Muscle of leg (tissue), 11 donors: ENCODE measurements around the gene STYX. TPM values are rescaled to one million over a fixed set of nuclear protein-coding genes. Genes with fewer than 3 reads are reported as not detected.

ENCODE experiments used
- DNase-seq: peaks from one replicate; pipeline ENCODE4 v3.0.0; 2013
- H3K27ac ChIP-seq: one replicate; pipeline ENCODE4 v1.5.1; 2013; ENCODE audit warnings: mild to moderate bottlenecking, low read length, control low read depth
- H3K27me3 ChIP-seq: one replicate; pipeline ENCODE4 v1.6.1; 2013; ENCODE audit warnings: low read length; ENCODE audit not compliant: control insufficient read depth, insufficient read depth
- H3K36me3 ChIP-seq: one replicate; pipeline ENCODE4 v1.6.1; 2013; ENCODE audit warnings: low read length; ENCODE audit not compliant: control insufficient read depth, insufficient read depth
- H3K4me1 ChIP-seq: one replicate; pipeline ENCODE4 v1.6.1; 2013; ENCODE audit warnings: low read length; ENCODE audit not compliant: control insufficient read depth, insufficient read depth
- H3K4me3 ChIP-seq: one replicate; pipeline ENCODE4 v1.5.1; 2013; ENCODE audit warnings: low read length, control low read depth
- H3K9me3 ChIP-seq: replicated peaks from 2 replicates; pipeline ENCODE4 v1.6.1; 2013; ENCODE audit warnings: low read depth, low read length; ENCODE audit not compliant: control insufficient read depth
- WGBS: methylation state at CpG from one replicate; pipeline ENCODE4 v1.1.5; 2013; ENCODE audit warnings: missing lambda C conversion rate; ENCODE audit not compliant: insufficient coverage; 5-methylcytosine and 5-hydroxymethylcytosine counted together
- polyA plus RNA-seq, 8 donors: library from polyadenylated mRNA; unstranded; fragments of 120-200 nt; gene quantifications; one replicate each; pipeline versions ENCODE4 v1.2.1 to v1.2.3, GENCODE V29; 2013; ENCODE audit warnings: inconsistent platforms in 1 of 8, low replicate concordance in 1 of 8; ENCODE audit not compliant: insufficient read length in 8 of 8, insufficient read depth in 1 of 8
- total RNA-seq: library from RNA; stranded (reverse); fragments of 120-200 nt; gene quantifications from one replicate; pipeline ENCODE4 v1.2.4, GENCODE V29; 2013

The STYX gene
- total and polyA plus RNA-seq, 9 donors: 9.1 to 16.6 (median 12.2) TPM

GRCh38 chr14:52781629-52782028 lies 51.7 kb downstream of the STYX start:
- no CpG with 5 or more reads among the region's 1 CpG for WGBS
- no peak for DNase-seq

GRCh38 chr14:52783206-52783605 lies 53.2 kb downstream of the STYX start:
- Histone ChIP-seq H3K27me3 (no peaks in the 10 kb centered on the region), H3K36me3 (peaks cover 10% of the 10 kb centered on the region), H3K9me3 (no peaks in the 10 kb centered on the region), H3K4me1 (no peaks in the 10 kb centered on the region), H3K4me3 (no peak overlapping the region), H3K27ac (no peak overlapping the region)
- DNase-seq: no peak
- no CpG with 5 or more reads among the region's 1 CpG for WGBS

More at GRCh38 chr14:52781629-52782028, 51.7 kb downstream of the STYX start:
- H3K4me1 ChIP-seq: no peaks in the 10 kb centered on the region
- no peaks in the 10 kb centered on the region for H3K27me3 ChIP-seq
- H3K9me3 ChIP-seq: no peaks in the 10 kb centered on the region
- H3K4me3 ChIP-seq: no peak overlapping the region
- no peak overlapping the region for H3K27ac ChIP-seq
- peaks cover 10% of the 10 kb centered on the region for H3K36me3 ChIP-seq

GRCh38 chr14:52786887-52787286 lies 56.9 kb downstream of the STYX start:
- H3K36me3 ChIP-seq: no peaks in the 10 kb centered on the region
- no peaks in the 10 kb centered on the region for H3K9me3 ChIP-seq
- H3K4me1 ChIP-seq: peaks cover 11% of the 10 kb centered on the region
- H3K27me3 ChIP-seq: no peaks in the 10 kb centered on the region
- no peak for DNase-seq
- H3K4me3 ChIP-seq: no peak overlapping the region
- H3K27ac ChIP-seq: no peak overlapping the region

- Histone ChIP-seq H3K27ac (no peak overlapping the region), H3K9me3 (no peaks in the 10 kb centered on the region), H3K27me3 (no peaks in the 10 kb centered on the region), H3K36me3 (no peaks in the 10 kb centered on the region), H3K4me1 (peaks cover 14% of the 10 kb centered on the region), H3K4me3 (no peak overlapping the region)
- no peak for DNase-seq
- 67% methylated on average over 1 of the region's 2 CpGs for whole genome bisulfite sequencing
Observed at GRCh38 chr14:52789118-52789517, 59.2 kb downstream of the STYX start.

DNA sequence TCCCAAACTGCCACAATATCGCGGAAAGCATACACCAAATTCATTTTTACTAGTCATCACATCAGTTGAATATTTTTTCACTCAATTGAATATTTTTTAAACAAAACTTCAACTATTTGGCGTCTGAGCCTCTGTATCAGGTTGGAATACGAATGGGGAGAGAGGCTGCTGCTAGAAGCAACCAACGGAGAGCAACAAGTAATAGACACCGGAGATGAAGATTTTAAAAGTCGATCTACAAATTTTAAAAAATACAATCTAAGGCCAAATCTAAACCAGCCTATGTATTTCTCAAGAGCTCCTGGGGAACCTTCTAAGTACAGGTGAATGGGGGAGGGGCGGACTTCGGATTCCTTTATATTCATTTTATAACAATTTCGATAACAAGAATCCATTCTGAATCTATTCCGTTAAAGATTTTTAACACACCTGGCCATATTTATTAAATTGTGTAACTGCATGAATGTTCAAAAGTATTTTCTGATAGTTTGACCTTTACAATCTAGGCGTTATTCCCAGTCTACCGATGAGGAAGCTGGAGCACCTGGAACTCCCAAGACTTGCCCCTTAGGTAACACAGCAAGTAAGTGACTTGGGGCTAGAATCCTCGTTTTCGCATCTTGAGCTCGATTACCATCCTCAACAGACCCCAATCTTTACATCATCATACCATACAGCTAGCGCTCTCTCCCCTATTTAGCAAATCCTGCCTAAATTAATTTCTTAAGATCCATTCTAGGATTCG lies 60.2 kb downstream of the STYX start:
- WGBS: 29% methylated on average over 2 of the region's 18 CpGs
- H3K27me3 ChIP-seq: no peaks in the 10 kb centered on the region
- H3K27ac ChIP-seq: no peak overlapping the region
- H3K36me3 ChIP-seq: no peaks in the 10 kb centered on the region
- peak overlapping the region; percentile 84 for H3K4me3 ChIP-seq
- no peaks in the 10 kb centered on the region for H3K9me3 ChIP-seq
- H3K4me1 ChIP-seq: peaks cover 14% of the 10 kb centered on the region
- DNase-seq: no peak

DNA sequence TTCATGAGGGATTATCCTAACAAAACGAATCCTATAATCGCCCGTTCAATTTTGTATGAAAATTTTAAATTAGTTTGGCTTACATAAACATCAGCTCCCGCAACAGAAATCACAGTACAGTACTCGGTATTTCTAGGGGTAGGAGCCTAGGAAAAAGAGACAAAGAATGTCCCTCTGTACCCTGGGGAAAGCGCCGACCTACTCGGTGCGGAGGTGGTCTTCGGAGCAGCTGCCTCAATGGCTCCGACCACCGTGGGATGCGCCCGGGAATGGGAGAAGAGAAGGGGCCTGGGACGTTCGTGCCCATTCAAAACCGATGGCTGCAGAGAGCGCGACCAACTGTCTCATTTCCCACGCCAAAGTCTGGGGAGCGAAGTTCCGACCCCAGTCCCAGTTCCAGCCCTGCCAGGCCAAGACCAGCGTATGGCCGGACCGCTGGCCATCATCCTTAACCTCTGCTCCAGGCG lies 60.8 kb downstream of the STYX start:
- peak overlapping the region; percentile 88 for H3K27ac ChIP-seq
- H3K4me3 ChIP-seq: peak overlapping the region; percentile 84
- no peaks in the 10 kb centered on the region for H3K27me3 ChIP-seq
- no peaks in the 10 kb centered on the region for H3K9me3 ChIP-seq
- DNase-seq: no peak
- no peaks in the 10 kb centered on the region for H3K36me3 ChIP-seq
- H3K4me1 ChIP-seq: peaks cover 14% of the 10 kb centered on the region
- WGBS: 0% methylated on average over 21 of the region's 26 CpGs

DNA sequence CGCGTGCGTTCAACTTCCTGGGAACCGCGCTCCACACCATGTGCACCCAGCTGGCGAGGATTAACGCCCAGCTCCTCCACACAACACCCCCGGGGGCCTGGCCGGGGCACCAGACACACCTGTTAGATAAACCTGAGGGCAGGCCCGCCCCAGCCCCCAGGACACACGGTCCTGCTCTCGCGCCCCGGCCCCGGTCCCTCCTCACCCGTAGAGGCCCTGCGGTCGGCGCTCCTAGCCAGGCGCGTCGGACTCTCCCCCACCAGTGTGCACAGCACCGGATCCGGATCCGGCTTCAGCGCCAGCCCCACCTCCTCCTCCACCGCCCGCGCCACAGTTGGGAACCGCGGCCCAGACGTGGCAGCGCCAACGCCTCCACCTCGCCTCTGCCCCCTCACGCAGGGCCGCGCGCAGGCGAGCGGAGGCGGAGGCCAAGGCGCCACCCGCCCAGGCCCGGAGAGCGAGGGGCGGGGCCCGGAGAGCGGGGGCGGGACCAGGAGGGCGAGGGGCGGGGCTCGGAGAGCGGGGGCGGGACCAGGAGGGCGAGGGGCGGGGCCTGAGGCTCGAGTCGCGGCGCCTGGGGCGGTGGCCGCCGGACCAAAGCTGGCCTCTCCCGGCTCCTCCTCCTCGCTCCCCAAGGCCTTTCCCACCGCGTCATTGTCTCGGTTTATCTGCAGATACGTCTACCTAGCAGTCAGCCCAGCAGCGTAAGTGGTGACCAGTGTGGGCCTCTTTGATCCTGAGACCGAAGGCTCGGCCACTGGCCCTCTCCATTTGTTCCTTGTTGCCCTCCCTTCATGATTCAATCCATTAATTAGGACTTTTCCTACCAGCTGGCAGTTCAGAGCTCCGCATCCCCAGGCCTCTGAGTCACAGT lies 61.5 kb downstream of the STYX start, which contains the start of gene GNPNAT1:
Gene GNPNAT1 (minus strand): TSS at position 385 of the 874 bp plus-strand sequence. CDS start 6,957 bp downstream, outside the sequence.
- 1% methylated on average over 66 of the region's 74 CpGs for WGBS
- Histone ChIP-seq H3K4me1 (peaks cover 14% of the 10 kb centered on the region), H3K9me3 (no peaks in the 10 kb centered on the region), H3K27ac (peak within 1 kb of the TSS; percentile 88), H3K27me3 (no peaks in the 10 kb centered on the region), H3K36me3 (no peaks in the 10 kb centered on the region), H3K4me3 (peak within 1 kb of the TSS; percentile 84)
- peak; percentile 89 for DNase-seq

DNA sequence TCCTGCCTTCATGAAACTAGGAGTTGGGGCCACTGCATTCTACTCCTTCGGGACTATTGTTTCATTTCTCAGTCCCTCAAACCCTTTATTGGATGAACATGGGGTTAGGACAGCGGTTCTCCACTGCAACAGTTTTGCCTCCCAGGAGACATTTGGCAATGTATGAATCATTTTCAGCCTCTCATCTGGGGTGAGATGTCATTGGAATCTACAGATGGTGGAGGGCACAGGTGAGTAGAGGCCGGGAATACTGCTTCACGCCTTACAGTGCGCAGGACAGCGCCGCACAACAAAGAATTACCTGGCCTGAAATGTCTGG lies 62.1 kb downstream of the STYX start:
- DNase-seq: no peak
- 100% methylated on average over 2 of the region's 7 CpGs for WGBS

GRCh38 chr14:52793061-52793460 lies 63.1 kb downstream of the STYX start:
- Histone ChIP-seq H3K4me1 (peaks cover 14% of the 10 kb centered on the region), H3K27me3 (no peaks in the 10 kb centered on the region), H3K27ac (no peak overlapping the region), H3K9me3 (no peaks in the 10 kb centered on the region), H3K4me3 (no peak overlapping the region), H3K36me3 (no peaks in the 10 kb centered on the region)
- DNase-seq: no peak
- no CpG with 5 or more reads among the region's 2 CpGs for WGBS

More for the DNA sequence above, 62.1 kb downstream of the STYX start:
- Histone ChIP-seq H3K4me3 (peak overlapping the region; percentile 53), H3K27ac (peak overlapping the region; percentile 86), H3K4me1 (peaks cover 14% of the 10 kb centered on the region), H3K36me3 (no peaks in the 10 kb centered on the region), H3K27me3 (no peaks in the 10 kb centered on the region), H3K9me3 (no peaks in the 10 kb centered on the region)

DNA sequence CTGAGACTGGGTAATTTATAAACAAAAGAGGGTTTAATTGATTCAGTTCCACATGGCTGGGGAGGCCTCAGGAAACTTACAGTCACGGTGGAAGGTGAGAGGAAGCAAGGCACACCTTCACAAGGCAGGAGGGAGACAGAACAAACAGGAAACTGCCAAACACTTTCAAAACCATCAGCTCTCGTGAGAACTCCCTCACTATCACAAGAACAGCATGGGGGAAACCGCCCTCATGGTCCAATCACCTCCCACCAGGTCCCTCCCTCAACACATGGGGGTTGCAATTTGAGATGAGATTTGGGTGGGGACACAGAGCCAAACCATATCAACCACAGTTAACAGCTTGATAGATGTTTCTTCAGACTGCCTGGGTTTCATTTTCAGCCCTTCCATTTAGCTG lies 67.7 kb downstream of the STYX start:
- Histone ChIP-seq H3K9me3 (no peaks in the 10 kb centered on the region), H3K4me3 (no peak overlapping the region), H3K27me3 (no peaks in the 10 kb centered on the region), H3K36me3 (no peaks in the 10 kb centered on the region), H3K27ac (no peak overlapping the region), H3K4me1 (no peaks in the 10 kb centered on the region)
- 60% methylated on average over 1 of the region's 3 CpGs for WGBS
- DNase-seq: no peak
